ENCODE measurements around the gene AP2A2.

The AP2A2 gene

GRCh38 chr11:1030086-1030485 is 104.4 kb downstream of the AP2A2 start:
- DNase-seq (ENCODE audit: low spot score), result no peak

- no peak for DNase-seq (ENCODE audit: low spot score)
Measured at GRCh38 chr11:1030556-1030955, 104.9 kb downstream of the AP2A2 start.

GRCh38 chr11:1031121-1031899 is 105.6 kb downstream of the AP2A2 start:
- DNase-seq (ENCODE audit: low spot score), result no peak

GRCh38 chr11:1032310-1032891 is 106.7 kb downstream of the AP2A2 start:
- DNase-seq (ENCODE audit: low spot score), result no peak

GRCh38 chr11:1033016-1033798 is 107.5 kb downstream of the AP2A2 start:
- no peak for DNase-seq (ENCODE audit: low spot score)

GRCh38 chr11:1034001-1034400 is 108.3 kb downstream of the AP2A2 start:
- DNase-seq (ENCODE audit: low spot score), result no peak

GRCh38 chr11:1034456-1035295 is 109.0 kb downstream of the AP2A2 start:
- DNase-seq (ENCODE audit: low spot score), result no peak

GRCh38 chr11:1035577-1036283 is 110.1 kb downstream of the AP2A2 start:
- no peak for DNase-seq (ENCODE audit: low spot score)

- DNase-seq (ENCODE audit: low spot score), result no peak
Measured at GRCh38 chr11:1036303-1036923, 110.7 kb downstream of the AP2A2 start, which contains the start of gene MUC6. Gene MUC6 (minus strand): TSS chr11:1036718. CDS start chr11:1036655, 63 bp downstream.

GRCh38 chr11:1036931-1037330 is 111.3 kb downstream of the AP2A2 start:
- no peak for DNase-seq (ENCODE audit: low spot score)

- DNase-seq (ENCODE audit: low spot score), result no peak
Measured at GRCh38 chr11:1037506-1038055, 111.9 kb downstream of the AP2A2 start.

- no peak for DNase-seq (ENCODE audit: low spot score)
Measured at GRCh38 chr11:1038361-1038760, 112.7 kb downstream of the AP2A2 start.

- no peak for DNase-seq (ENCODE audit: low spot score)
Measured at GRCh38 chr11:1038921-1039320, 113.3 kb downstream of the AP2A2 start.

GRCh38 chr11:1039481-1040427 is 114.1 kb downstream of the AP2A2 start:
- DNase-seq (ENCODE audit: low spot score), result no peak

GRCh38 chr11:1040428-1041148 is 114.9 kb downstream of the AP2A2 start:
- DNase-seq (ENCODE audit: low spot score), result no peak

GRCh38 chr11:1041149-1041467 is 115.4 kb downstream of the AP2A2 start:
- DNase-seq (ENCODE audit: low spot score), result no peak

GRCh38 chr11:1041471-1041870 is 115.8 kb downstream of the AP2A2 start:
- DNase-seq (ENCODE audit: low spot score), result no peak

GRCh38 chr11:1041936-1042608 is 116.4 kb downstream of the AP2A2 start:
- no peak for DNase-seq (ENCODE audit: low spot score)
